SU-DHL-6 (cell line): ENCODE data around the gene IRAK2.

Source experiments
- H2AFZ ChIP-seq: fragments of 200-600 bp; sonication (generic); 2 replicates; pipeline ENCODE4 v1.6.1; 2014; ENCODE audit warnings: low read depth, mild to moderate bottlenecking, moderate library complexity, mixed read lengths, antibody characterized with exemption, low read length; ENCODE audit not compliant: severe bottlenecking
- H3F3A ChIP-seq: fragments of 200-600 bp; shearing (Covaris generic); 2 replicates; pipeline ENCODE4 v1.6.0; 2016; ENCODE audit warnings: antibody characterized with exemption, mild to moderate bottlenecking; ENCODE audit not compliant: insufficient read depth
- H3K27ac ChIP-seq: fragments of 200-600 bp; sonication (generic); 2 replicates; pipeline ENCODE4 v1.5.1; 2016; ENCODE audit warnings: low read depth, mild to moderate bottlenecking, low read length, moderate library complexity, mixed read lengths
- H3K27me3 ChIP-seq: fragments of 200-600 bp; sonication (generic), shearing (Covaris generic); 2 replicates; pipeline ENCODE4 v1.6.0; 2014; ENCODE audit warnings: mild to moderate bottlenecking, low read length
- H3K36me3 ChIP-seq: fragments of 200-600 bp; sonication (generic); 2 replicates; pipeline ENCODE4 v1.6.1; 2014; ENCODE audit warnings: mild to moderate bottlenecking, low read length, mixed read lengths
- H3K4me2 ChIP-seq: fragments of 300-600, 200-600 bp; shearing (Covaris generic), sonication (generic); 2 replicates; pipeline ENCODE4 v1.6.0; 2014; ENCODE audit warnings: low read length, low read depth, mild to moderate bottlenecking; ENCODE audit not compliant: poor library complexity, severe bottlenecking
- H3K4me3 ChIP-seq: fragments of 200-600 bp; sonication (generic); 2 replicates; pipeline ENCODE4 v1.5.1; 2014; ENCODE audit warnings: antibody characterized with exemption, low read length, mild to moderate bottlenecking, mixed read lengths; ENCODE audit not compliant: insufficient read depth, poor library complexity, severe bottlenecking
- H3K79me2 ChIP-seq: fragments of 200-600 bp; sonication (generic); 2 replicates; pipeline ENCODE4 v1.6.1; 2014; ENCODE audit warnings: mild to moderate bottlenecking, low read length, moderate library complexity; ENCODE audit not compliant: insufficient read depth
- H3K9ac ChIP-seq: fragments of 200-600 bp; sonication (generic); 2 replicates; pipeline ENCODE4 v1.7.0; 2014; ENCODE audit warnings: mild to moderate bottlenecking, low read length
- H3K9me2 ChIP-seq: fragments of 200-600 bp; sonication (generic); replicated peaks from 2 replicates; pipeline ENCODE4 v1.6.1; 2014; ENCODE audit warnings: low read length; ENCODE audit not compliant: insufficient read depth
- H3K9me3 ChIP-seq: fragments of 200-600 bp; sonication (generic); 2 replicates; pipeline ENCODE4 v1.6.1; 2014; ENCODE audit warnings: low read length, mixed read lengths; ENCODE audit not compliant: insufficient read depth
- H4K20me1 ChIP-seq: fragments of 200-600 bp; sonication (generic); 2 replicates; pipeline ENCODE4 v1.6.1; 2014; ENCODE audit warnings: low read depth, mild to moderate bottlenecking, antibody characterized with exemption, low read length, moderate library complexity, mixed read lengths
- EZH2phosphoT487 ChIP-seq: fragments of 200-600 bp; sonication (generic), shearing (Covaris generic); conservative IDR thresholded peaks from 2 replicates; pipeline ENCODE4 v1.6.1; 2018; ENCODE audit warnings: mild to moderate bottlenecking, antibody characterized with exemption, low read length, moderate library complexity, mixed read lengths
- TF ChIP-seq, protein P1 (sequence below): fragments of 200-600 bp; sonication (generic); IDR thresholded peaks from one replicate; pipeline ENCODE4 v1.5.1; 2017; ENCODE audit warnings: antibody characterized with exemption, mild to moderate bottlenecking, low read length, moderate library complexity; ENCODE audit not compliant: insufficient read depth, poor library complexity, severe bottlenecking

Gene IRAK2

DNA sequence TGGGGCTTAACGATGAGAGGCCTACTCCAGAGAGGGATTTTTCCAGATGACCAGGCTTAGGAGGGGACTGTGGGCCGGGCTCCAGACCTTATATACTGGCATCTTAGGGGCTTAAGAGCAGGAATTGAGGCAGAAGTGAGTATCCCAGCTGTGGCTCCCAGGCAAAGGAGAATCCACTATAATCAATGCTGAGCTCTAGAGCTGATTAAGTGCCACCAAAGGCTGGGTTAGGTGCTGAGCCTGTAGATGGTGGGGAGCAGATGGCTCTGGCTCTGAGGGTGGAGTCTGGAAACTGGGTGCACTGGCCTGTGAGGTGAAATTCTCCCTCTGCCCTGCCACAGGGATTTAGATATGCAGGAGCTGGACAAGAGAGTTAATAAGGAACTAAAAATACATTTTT is 23.2 kb downstream of the IRAK2 start:
- Histone ChIP-seq H3K79me2 (no peaks in the 10 kb centered on the region), H3K27ac (no peak overlapping the region), H2AFZ (no peak overlapping the region), H3K4me3 (no peak overlapping the region), H3K9me3 (no peaks in the 10 kb centered on the region), H3K4me2 (no peak overlapping the region), H4K20me1 (no peaks in the 10 kb centered on the region), H3K9me2 (no peaks in the 10 kb centered on the region), H3K9ac (no peak overlapping the region), H3K36me3 (no peaks in the 10 kb centered on the region), H3K27me3 (no peaks in the 10 kb centered on the region), H3F3A (no peaks in the 10 kb centered on the region)
- TF ChIP-seq EZH2phosphoT487, result no peak
- TF ChIP-seq, protein P1, sequence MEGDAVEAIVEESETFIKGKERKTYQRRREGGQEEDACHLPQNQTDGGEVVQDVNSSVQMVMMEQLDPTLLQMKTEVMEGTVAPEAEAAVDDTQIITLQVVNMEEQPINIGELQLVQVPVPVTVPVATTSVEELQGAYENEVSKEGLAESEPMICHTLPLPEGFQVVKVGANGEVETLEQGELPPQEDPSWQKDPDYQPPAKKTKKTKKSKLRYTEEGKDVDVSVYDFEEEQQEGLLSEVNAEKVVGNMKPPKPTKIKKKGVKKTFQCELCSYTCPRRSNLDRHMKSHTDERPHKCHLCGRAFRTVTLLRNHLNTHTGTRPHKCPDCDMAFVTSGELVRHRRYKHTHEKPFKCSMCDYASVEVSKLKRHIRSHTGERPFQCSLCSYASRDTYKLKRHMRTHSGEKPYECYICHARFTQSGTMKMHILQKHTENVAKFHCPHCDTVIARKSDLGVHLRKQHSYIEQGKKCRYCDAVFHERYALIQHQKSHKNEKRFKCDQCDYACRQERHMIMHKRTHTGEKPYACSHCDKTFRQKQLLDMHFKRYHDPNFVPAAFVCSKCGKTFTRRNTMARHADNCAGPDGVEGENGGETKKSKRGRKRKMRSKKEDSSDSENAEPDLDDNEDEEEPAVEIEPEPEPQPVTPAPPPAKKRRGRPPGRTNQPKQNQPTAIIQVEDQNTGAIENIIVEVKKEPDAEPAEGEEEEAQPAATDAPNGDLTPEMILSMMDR, result no peak

DNA sequence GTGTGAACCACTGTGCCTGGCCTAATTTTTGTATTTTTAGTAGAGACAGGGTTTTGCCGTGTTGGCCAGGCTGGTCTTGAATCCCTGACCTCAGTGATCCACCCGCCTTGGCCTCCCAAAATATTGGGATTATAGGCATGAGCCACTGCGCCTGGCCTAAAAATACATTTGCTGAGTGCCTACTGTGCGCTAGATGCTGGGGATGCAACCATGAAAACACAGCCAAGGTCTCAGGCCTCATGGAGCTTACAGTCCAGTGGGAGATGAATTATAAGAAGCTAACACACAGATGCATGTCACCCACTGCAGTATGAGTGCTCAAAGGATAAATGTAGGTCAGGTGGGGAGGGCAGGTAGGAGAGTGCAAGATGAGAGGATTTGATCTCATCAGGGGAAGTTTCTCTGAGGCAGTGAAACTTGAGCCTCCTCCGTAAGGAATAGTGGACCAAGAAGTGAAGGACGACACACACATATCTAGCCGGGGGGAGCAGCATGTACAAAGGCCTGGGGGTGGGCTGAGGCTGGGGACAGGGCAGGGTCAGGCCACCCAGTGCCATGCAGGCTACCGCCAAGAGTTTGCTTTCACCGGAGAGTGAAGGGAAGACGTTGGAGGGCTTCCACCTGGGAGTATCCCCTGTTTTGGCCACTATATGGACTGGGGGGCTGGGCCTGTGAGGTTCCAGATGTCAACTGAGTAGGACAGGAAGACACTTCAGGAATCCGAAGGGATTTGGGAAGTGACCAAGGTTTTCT is 24.3 kb downstream of the IRAK2 start:
- H3K9me2 ChIP-seq, result no peaks in the 10 kb centered on the region
- no peak overlapping the region for H2AFZ ChIP-seq
- no peaks in the 10 kb centered on the region for H3F3A ChIP-seq
- no peaks in the 10 kb centered on the region for H3K27me3 ChIP-seq
- no peaks in the 10 kb centered on the region for H3K9me3 ChIP-seq
- H3K36me3 ChIP-seq, result no peaks in the 10 kb centered on the region
- H3K9ac ChIP-seq, result no peak overlapping the region
- H3K4me3 ChIP-seq, result no peak overlapping the region
- no peaks in the 10 kb centered on the region for H4K20me1 ChIP-seq
- no peaks in the 10 kb centered on the region for H3K79me2 ChIP-seq
- no peak for TF ChIP-seq EZH2phosphoT487
- TF ChIP-seq, protein P1, result no peak
- no peak overlapping the region for H3K27ac ChIP-seq
- no peak overlapping the region for H3K4me2 ChIP-seq

DNA sequence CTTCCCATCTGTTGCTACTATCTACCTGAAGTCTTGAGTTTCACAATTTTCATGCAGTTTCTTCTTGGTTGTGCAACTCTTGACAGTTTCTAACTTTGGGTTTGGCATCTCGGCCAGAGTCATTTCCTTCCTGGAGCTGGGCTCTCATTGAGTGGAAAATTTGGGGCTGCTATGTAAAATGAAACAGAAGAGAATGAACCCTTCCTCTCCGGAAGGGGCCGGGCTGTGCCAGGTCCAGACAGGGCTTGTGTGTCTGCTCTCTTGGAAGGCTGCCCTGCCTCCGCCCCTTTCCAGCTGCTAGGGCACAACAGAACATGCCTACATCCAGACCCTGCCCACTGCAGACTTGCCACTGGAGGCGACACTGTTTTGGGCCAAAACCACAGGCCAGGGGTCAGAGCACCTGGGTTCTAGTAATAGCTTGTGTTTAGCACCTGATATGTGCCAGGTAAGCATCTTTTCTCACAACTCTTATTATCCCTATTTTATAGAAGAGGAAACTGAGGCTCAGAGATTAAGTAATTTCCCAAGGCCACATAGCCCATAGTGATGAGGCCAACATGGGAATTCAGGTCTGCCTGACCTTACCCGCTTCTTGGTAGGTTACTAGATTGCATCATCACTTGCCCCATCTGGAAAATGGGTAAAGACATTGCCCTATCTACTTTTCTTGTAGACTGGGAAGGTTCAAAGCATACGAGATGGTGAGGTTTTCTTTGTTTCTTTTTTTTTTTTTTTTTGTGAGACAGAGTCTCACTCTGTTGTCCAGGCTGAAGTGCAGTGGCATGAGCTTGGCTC is 25.0 kb downstream of the IRAK2 start:
- H4K20me1 ChIP-seq, result no peaks in the 10 kb centered on the region
- TF ChIP-seq EZH2phosphoT487, result no peak
- TF ChIP-seq, protein P1, result no peak
- no peak overlapping the region for H3K27ac ChIP-seq
- no peaks in the 10 kb centered on the region for H3K36me3 ChIP-seq
- no peaks in the 10 kb centered on the region for H3K9me3 ChIP-seq
- H3K9me2 ChIP-seq, result no peaks in the 10 kb centered on the region
- H2AFZ ChIP-seq, result no peak overlapping the region
- H3K27me3 ChIP-seq, result no peaks in the 10 kb centered on the region
- H3K9ac ChIP-seq, result no peak overlapping the region
- H3F3A ChIP-seq, result no peaks in the 10 kb centered on the region
- H3K4me3 ChIP-seq, result no peak overlapping the region
- H3K79me2 ChIP-seq, result no peaks in the 10 kb centered on the region
- no peak overlapping the region for H3K4me2 ChIP-seq
